Prostate gland (tissue), 2 donors: ENCODE data around the gene CHRNA10. TPM values are rescaled to one million over a fixed set of nuclear protein-coding genes. Genes with fewer than 3 reads are reported as not detected.

Experiments
- DNase-seq: peaks from one replicate; pipeline ENCODE4 v3.0.0-alpha.2; 2019; ENCODE audit warnings: low spot score
- H3K27ac ChIP-seq, 2 donors: fragments of 200-600 bp; sonication (generic); 2 replicates each; pipeline ENCODE4 v1.5.1; 2017 to 2019
- H3K27me3 ChIP-seq: fragments of 200-600 bp; sonication (generic); replicated peaks from 2 replicates; pipeline ENCODE4 v1.5.1; 2019; ENCODE audit not compliant: insufficient read depth
- H3K36me3 ChIP-seq, 2 donors: fragments of 200-600 bp; sonication (generic); 1 replicate in 1 of 2; 2 replicates in 1 of 2; pipeline versions ENCODE4 v1.5.1 to v1.8.1; 2017 to 2019
- H3K4me1 ChIP-seq: fragments of 200-600 bp; sonication (generic); replicated peaks from 2 replicates; pipeline ENCODE4 v1.5.1; 2019
- H3K4me3 ChIP-seq, 2 donors: fragments of 200-600 bp; sonication (generic); 2 replicates each; pipeline ENCODE4 v1.5.1; 2017 to 2019
- H3K9me3 ChIP-seq: fragments of 200-600 bp; sonication (generic); 2 replicates; pipeline ENCODE4 v1.5.1; 2017
- POLR2A ChIP-seq: fragments of 450-650 bp; IDR thresholded peaks from one replicate; pipeline ENCODE4 v1.6.1; 2016; ENCODE audit warnings: antibody characterized with exemption, mild to moderate bottlenecking
- POLR2AphosphoS5 ChIP-seq: sonication (generic); formaldehyde crosslinking; IDR thresholded peaks from one replicate; pipeline ENCODE4 v1.6.1; 2017; ENCODE audit warnings: antibody characterized with exemption
- WGBS: methylation state at CpG from one replicate; pipeline ENCODE4 v1.1.5; 2018; 5-methylcytosine and 5-hydroxymethylcytosine counted together
- intact Hi-C: fragments of 100-400 bp; cut with DNase I; formaldehyde crosslinking; loops from one replicate; pipeline ENCODE4 v1.14.2; 2022
- total RNA-seq, 2 donors: library from RNA; depleted of rRNA; stranded (reverse); fragments of >200 nt; gene quantifications; one replicate each; pipeline ENCODE4 v1.1.0, GENCODE V29; 2016
- TF ChIP-seq, protein P1 (sequence below), 4 experiments: fragments of 200-600 bp in 2 of 4; fragments of 450-650 bp in 2 of 4; sonication (generic) in 2 of 4; IDR thresholded peaks; 1 replicate in 3 of 4; 2 replicates in 1 of 4; pipeline ENCODE4 v1.5.1; 2016 to 2019; ENCODE audit warnings: antibody characterized with exemption in 4 of 4, mild to moderate bottlenecking in 2 of 4, moderate library complexity in 2 of 4

Gene CHRNA10
- total RNA-seq, 2 donors from 2014 or later = 0.74 to 0.96 TPM

DNA sequence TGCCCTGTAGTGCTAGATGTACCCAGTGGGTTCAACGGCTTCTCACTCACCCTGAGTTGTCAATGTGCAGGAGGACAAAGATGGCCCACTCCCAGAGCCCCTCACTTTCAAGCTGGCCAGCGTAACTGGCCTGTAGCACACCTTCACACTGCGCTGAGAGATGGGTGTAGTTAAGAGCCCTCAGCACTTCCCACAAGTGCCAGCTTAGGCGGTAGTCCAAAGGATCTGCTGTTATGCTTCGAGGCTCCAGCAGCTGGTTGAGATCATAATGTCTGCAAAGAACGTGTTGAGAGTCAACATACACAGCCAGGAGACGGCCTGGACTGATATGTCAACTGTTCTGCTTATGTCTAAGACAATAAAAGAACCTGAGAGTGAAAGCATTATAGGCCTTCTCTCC lies 14.7 kb upstream of the CHRNA10 start:
- Histone ChIP-seq H3K27ac (no peak overlapping the region), H3K36me3 (no peaks in the 10 kb centered on the region), H3K4me1 (no peaks in the 10 kb centered on the region)

GRCh38 chr11:3684819-3685172 lies 13.6 kb upstream of the CHRNA10 start:
- H3K4me3 ChIP-seq = no peak overlapping the region
- 52% methylated on average over 2 of the region's 2 CpGs for WGBS
- TF ChIP-seq, protein P1, sequence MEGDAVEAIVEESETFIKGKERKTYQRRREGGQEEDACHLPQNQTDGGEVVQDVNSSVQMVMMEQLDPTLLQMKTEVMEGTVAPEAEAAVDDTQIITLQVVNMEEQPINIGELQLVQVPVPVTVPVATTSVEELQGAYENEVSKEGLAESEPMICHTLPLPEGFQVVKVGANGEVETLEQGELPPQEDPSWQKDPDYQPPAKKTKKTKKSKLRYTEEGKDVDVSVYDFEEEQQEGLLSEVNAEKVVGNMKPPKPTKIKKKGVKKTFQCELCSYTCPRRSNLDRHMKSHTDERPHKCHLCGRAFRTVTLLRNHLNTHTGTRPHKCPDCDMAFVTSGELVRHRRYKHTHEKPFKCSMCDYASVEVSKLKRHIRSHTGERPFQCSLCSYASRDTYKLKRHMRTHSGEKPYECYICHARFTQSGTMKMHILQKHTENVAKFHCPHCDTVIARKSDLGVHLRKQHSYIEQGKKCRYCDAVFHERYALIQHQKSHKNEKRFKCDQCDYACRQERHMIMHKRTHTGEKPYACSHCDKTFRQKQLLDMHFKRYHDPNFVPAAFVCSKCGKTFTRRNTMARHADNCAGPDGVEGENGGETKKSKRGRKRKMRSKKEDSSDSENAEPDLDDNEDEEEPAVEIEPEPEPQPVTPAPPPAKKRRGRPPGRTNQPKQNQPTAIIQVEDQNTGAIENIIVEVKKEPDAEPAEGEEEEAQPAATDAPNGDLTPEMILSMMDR (IDR thresholded peaks at IDR 0.05) = no peak
- no peak for TF ChIP-seq POLR2AphosphoS5
- TF ChIP-seq POLR2A = no peak
- H3K4me1 ChIP-seq = no peaks in the 10 kb centered on the region
- intact Hi-C loops = no loop called here
- no peaks in the 10 kb centered on the region for H3K9me3 ChIP-seq
- no peak overlapping the region for H3K27ac ChIP-seq
- no peak for DNase-seq
- H3K27me3 ChIP-seq = no peaks in the 10 kb centered on the region
- H3K36me3 ChIP-seq = no peaks in the 10 kb centered on the region

More for the DNA sequence above, 14.7 kb upstream of the CHRNA10 start:
- Histone ChIP-seq H3K9me3 (no peaks in the 10 kb centered on the region), H3K4me3 (no peak overlapping the region), H3K27me3 (no peaks in the 10 kb centered on the region)
- peak; percentile 15 for DNase-seq
- TF ChIP-seq, protein P1 (IDR thresholded peaks at IDR 0.05) = no peak
- TF ChIP-seq POLR2A (no peak), POLR2AphosphoS5 (peak; percentile 35)
- intact Hi-C loops = no loop called here
- WGBS = 43% methylated on average over 7 of the region's 7 CpGs

- TF ChIP-seq POLR2AphosphoS5 = no peak
- TF ChIP-seq, protein P1 (IDR thresholded peaks at IDR 0.05) = no peak
- WGBS = 94% methylated on average over 12 of the region's 12 CpGs
- DNase-seq = no peak
- no peaks in the 10 kb centered on the region for H3K9me3 ChIP-seq
- no peaks in the 10 kb centered on the region for H3K27me3 ChIP-seq
- H3K4me3 ChIP-seq = no peak overlapping the region
- intact Hi-C loops = no loop called here
- peaks cover 0 to 5% of the 10 kb centered on the region in 2 donors for H3K36me3 ChIP-seq
- no peaks in the 10 kb centered on the region for H3K4me1 ChIP-seq
- no peak overlapping the region for H3K27ac ChIP-seq
Measured at GRCh38 chr11:3684129-3684818, 13.1 kb upstream of the CHRNA10 start.

GRCh38 chr11:3683039-3683438 lies 11.9 kb upstream of the CHRNA10 start:
- TF ChIP-seq POLR2A = no peak
- TF ChIP-seq, protein P1 (IDR thresholded peaks at IDR 0.05) = no peak
- no peak for TF ChIP-seq POLR2AphosphoS5
- Histone ChIP-seq H3K4me3 (no peak overlapping the region), H3K4me1 (no peaks in the 10 kb centered on the region), H3K27me3 (no peaks in the 10 kb centered on the region), H3K9me3 (no peaks in the 10 kb centered on the region), H3K36me3 (peaks cover 6 to 7% of the 10 kb centered on the region in 2 donors), H3K27ac (no peak overlapping the region)
- WGBS = 83% methylated on average over 9 of the region's 9 CpGs
- intact Hi-C loops = no loop called here
- no peak for DNase-seq

GRCh38 chr11:3679077-3679476 lies 7.9 kb upstream of the CHRNA10 start:
- intact Hi-C loops = no loop called here
- no peaks in the 10 kb centered on the region for H3K27me3 ChIP-seq
- TF ChIP-seq, protein P1 (IDR thresholded peaks at IDR 0.05) = no peak
- no peak for TF ChIP-seq POLR2AphosphoS5
- TF ChIP-seq POLR2A = no peak
- H3K4me1 ChIP-seq = no peaks in the 10 kb centered on the region
- H3K4me3 ChIP-seq = no peak overlapping the region
- no peak for DNase-seq
- no peak overlapping the region for H3K27ac ChIP-seq
- H3K9me3 ChIP-seq = no peaks in the 10 kb centered on the region
- 96% methylated on average over 3 of the region's 3 CpGs for WGBS
- peaks cover 7 to 17% of the 10 kb centered on the region in 2 donors for H3K36me3 ChIP-seq
